Ovary (tissue), 9 donors: ENCODE measurements around the gene LRRC27. TPM values are rescaled to one million over a fixed set of nuclear protein-coding genes. Genes with fewer than 3 reads are reported as not detected.
A peak's percentile ranks its signal among the peaks of the same experiment; 100 is the strongest.

ENCODE experiments used
- DNase-seq, 5 donors: peaks; one replicate each; pipeline ENCODE4 v3.0.0-alpha.2; 2019 to 2020
- H3K27ac ChIP-seq, 2 donors: fragments of 200-600 bp; one replicate each; pipeline versions ENCODE4 v1.5.1 to v1.8.0; 2019 to 2022
- H3K27me3 ChIP-seq: fragments of 200-600 bp; one replicate; pipeline ENCODE4 v1.8.0; 2022
- H3K36me3 ChIP-seq: fragments of 200-600 bp; sonication (generic); one replicate; pipeline ENCODE4 v1.5.1; 2019
- H3K4me1 ChIP-seq: one replicate; pipeline ENCODE4 v1.8.1; 2013; ENCODE audit warnings: mild to moderate bottlenecking, moderate library complexity; ENCODE audit not compliant: insufficient read depth
- H3K4me3 ChIP-seq: fragments of 200-600 bp; sonication (generic); one replicate; pipeline ENCODE4 v1.5.1; 2017
- H3K9me3 ChIP-seq, 2 donors: fragments of 200-600 bp in 1 of 2; sonication (generic) in 1 of 2; one replicate each; pipeline versions ENCODE4 v1.5.1 to v1.8.1; 2013 to 2019; ENCODE audit warnings: mild to moderate bottlenecking in 1 of 2, moderate library complexity in 1 of 2
- CTCF ChIP-seq, 3 donors: fragments of 450-650 bp in 2 of 3; fragments of 200-600 bp in 1 of 3; IDR thresholded peaks; one replicate each; pipeline versions ENCODE4 v1.5.1 to v1.8.0; 2016 to 2022; ENCODE audit warnings: antibody characterized with exemption in 3 of 3, mild to moderate bottlenecking in 1 of 3
- EP300 ChIP-seq: sonication (generic); formaldehyde crosslinking; IDR thresholded peaks from one replicate; pipeline ENCODE4 v1.6.1; 2017; ENCODE audit warnings: antibody characterized with exemption
- POLR2A ChIP-seq: fragments of 450-650 bp; IDR thresholded peaks from one replicate; pipeline ENCODE4 v1.6.1; 2017; ENCODE audit warnings: antibody characterized with exemption, mild to moderate bottlenecking, moderate library complexity
- WGBS, 3 donors: extraction: QIAGEN DNeasy Blood & Tissue Kit in 1 of 3; methylation state at CpG; one replicate each; pipeline versions ENCODE4 v1.1.5 to v1.1.7; 2013 to 2017; 5-methylcytosine and 5-hydroxymethylcytosine counted together
- intact Hi-C, 4 donors: fragments of 100-400 bp; cut with DNase I; formaldehyde crosslinking; loops; one replicate each; pipeline versions ENCODE4 v1.11.0 to v1.15.1; 2022 to 2023
- polyA plus RNA-seq, 2 donors: library from polyadenylated mRNA; stranded (reverse); fragments of 200-250 nt in 1 of 2; fragments of 350-450 nt in 1 of 2; fragmentation: Illumina TruSeq in 1 of 2; extraction: RNeasy Lipid Tissue Mini Kit (QIAGEN cat#74804) in 1 of 2; gene quantifications; one replicate each; pipeline ENCODE4 v1.2.3, GENCODE V29; 2013 to 2014
- total RNA-seq, 7 donors: library from RNA; depleted of rRNA in 2 of 7; stranded (reverse); fragments of >200 nt in 2 of 7; fragmentation: NEBNext Ultra II Directional in 3 of 7; extraction: Animal tissue kit (Norgen Biotek cat#: 25700) in 3 of 7; gene quantifications; one replicate each; pipeline versions ENCODE4 v1.1.0 to v1.2.4, GENCODE V29; 2016 to 2023
- donor health status: DM: no; HTN: no; CAD: no; lungs with moderate emphysema.
- donor health status: DM: no; HTN: no; CAD: no.
- donor health status: Bipolar disorder and iron deficiency.
- donor health status: DM: yes; HTN: yes; CAD: no.
- donor health status: DM: no; HTN: no; CAD: no.
- donor health status: DM: yes; HTN: yes; CAD: no.

Gene LRRC27
- total and polyA plus RNA-seq, 9 donors, result 7.4 to 12.3 (median 9.3) TPM

- TF ChIP-seq POLR2A, result no peak
- no peak for TF ChIP-seq EP300
- TF ChIP-seq CTCF (IDR thresholded peaks at IDR 0.05), result no peak
- peak in 4 of 5 donors; percentile 30 to 55 (median 51) for DNase-seq
- intact Hi-C loops, result loop anchor here (2.0 to 10.0 kb wide), 6 partner anchors 61 to 255 kb away; partner anchors contain the start of gene INPP5A (in 1 of the 4)
- no peaks in the 10 kb centered on the region for H3K9me3 ChIP-seq
- no peak overlapping the region for H3K4me3 ChIP-seq
- no peaks in the 10 kb centered on the region for H3K36me3 ChIP-seq
- 57 to 76% (median 57%) methylated on average over 16 of the region's 16 CpGs for whole genome bisulfite sequencing, 3 donors
- no peaks in the 10 kb centered on the region for H3K27me3 ChIP-seq
- H3K4me1 ChIP-seq, result peaks cover 13% of the 10 kb centered on the region
- peak overlapping the region; percentile 81 to 85 for H3K27ac ChIP-seq
These were observed 57.6 kb downstream of the LRRC27 start for GRCh38 chr10:132389433-132390169.

DNA sequence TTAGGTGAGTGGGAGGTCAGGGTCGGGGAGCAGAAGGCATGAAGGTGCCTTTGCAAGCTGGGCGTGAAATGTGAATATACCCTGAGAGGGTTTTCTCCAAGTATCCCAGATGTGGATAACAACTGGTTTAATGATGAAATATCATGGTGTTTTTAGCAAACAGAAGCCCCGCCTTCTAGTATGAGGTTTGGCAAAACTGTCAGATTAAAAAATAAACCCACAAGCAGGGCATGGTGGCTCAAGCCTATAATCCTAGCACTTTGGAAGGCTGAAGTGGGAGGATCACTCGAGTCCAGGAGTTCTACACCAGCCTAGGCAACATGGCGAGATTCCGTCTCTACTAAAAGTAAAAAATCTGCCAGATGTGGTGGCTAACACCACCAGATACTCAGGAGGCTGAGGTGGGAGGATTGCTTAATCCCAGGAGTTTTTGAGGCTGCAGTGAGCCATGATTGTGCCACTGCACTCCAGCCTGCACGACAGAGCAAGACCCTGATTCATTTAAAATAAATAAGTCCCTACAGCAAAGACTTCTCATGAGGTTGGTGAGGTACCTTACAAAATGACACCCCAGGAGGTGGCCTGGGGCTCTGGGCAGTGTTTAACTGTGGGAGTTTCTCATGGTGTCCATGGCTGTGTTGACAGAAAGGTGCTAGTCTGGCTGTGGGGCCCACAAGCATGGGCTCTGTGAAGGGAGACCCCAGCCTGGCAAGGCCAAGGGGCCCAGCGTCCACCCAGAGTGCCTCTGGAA, 58.4 kb downstream of the LRRC27 start:
- H3K9me3 ChIP-seq, result no peaks in the 10 kb centered on the region
- H3K4me1 ChIP-seq, result peaks cover 13% of the 10 kb centered on the region
- intact Hi-C loops, result loop anchor here in 2 of 4 donors (5.0 to 10.0 kb wide), 3 partner anchors 144 to 254 kb away; partner anchors contain the start of gene INPP5A (in 1 of the 2)
- WGBS, 3 donors, result 70 to 81% (median 74%) methylated on average over 8 of the region's 8 CpGs
- no peaks in the 10 kb centered on the region for H3K27me3 ChIP-seq
- H3K36me3 ChIP-seq, result no peaks in the 10 kb centered on the region
- no peak overlapping the region for H3K4me3 ChIP-seq
- H3K27ac ChIP-seq, result peak overlapping the region in 1 of 2 donors; percentile 31
- peak in 3 of 5 donors; percentile 13 to 19 (median 17) for DNase-seq
- TF ChIP-seq POLR2A (no peak), EP300 (no peak), CTCF (IDR thresholded peaks at IDR 0.05) (no peak)

GRCh38 chr10:132390921-132391675, 59.1 kb downstream of the LRRC27 start:
- intact Hi-C loops, result loop anchor here in 2 of 4 donors (5.0 to 10.0 kb wide), 3 partner anchors 144 to 254 kb away; partner anchors contain the start of gene INPP5A (in 1 of the 2)
- no peak overlapping the region for H3K4me3 ChIP-seq
- H3K9me3 ChIP-seq, result no peaks in the 10 kb centered on the region
- no peaks in the 10 kb centered on the region for H3K36me3 ChIP-seq
- H3K4me1 ChIP-seq, result peaks cover 18% of the 10 kb centered on the region
- no peak for TF ChIP-seq CTCF (IDR thresholded peaks at IDR 0.05)
- TF ChIP-seq EP300, result no peak
- TF ChIP-seq POLR2A, result no peak
- no peaks in the 10 kb centered on the region for H3K27me3 ChIP-seq
- peak in 4 of 5 donors; percentile 20 to 39 (median 33) for DNase-seq
- H3K27ac ChIP-seq, result peak overlapping the region in 1 of 2 donors; percentile 31
- 66 to 83% (median 67%) methylated on average over 16 to 19 of the region's 19 CpGs for WGBS, 3 donors

DNA sequence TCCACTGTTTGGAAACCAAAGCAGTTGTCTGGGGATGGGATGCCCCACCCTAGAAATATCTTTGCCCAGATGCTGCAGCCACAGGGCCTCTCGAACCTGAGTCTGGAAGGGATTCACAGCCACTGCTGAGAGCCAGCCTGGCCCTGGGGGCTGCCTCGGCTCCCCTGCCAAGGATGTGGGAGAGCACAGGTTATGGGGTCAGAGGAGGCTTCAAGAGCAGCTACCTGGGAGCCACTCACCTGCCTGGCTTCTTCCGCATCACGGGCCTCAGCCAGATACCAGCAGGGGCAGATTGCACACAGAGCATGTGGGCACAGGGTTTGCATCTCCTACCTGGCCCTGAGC, 59.7 kb downstream of the LRRC27 start:
- peak in 4 of 5 donors; percentile 14 to 36 (median 21) for DNase-seq
- intact Hi-C loops, result loop anchor here in 2 of 4 donors (2.0 to 10.0 kb wide), 4 partner anchors 143 to 253 kb away; partner anchors contain the start of gene INPP5A (in 1 of the 2)
- no peaks in the 10 kb centered on the region for H3K36me3 ChIP-seq

More for the DNA sequence above, 59.7 kb downstream of the LRRC27 start:
- Histone ChIP-seq H3K4me1 (peaks cover 18% of the 10 kb centered on the region), H3K27ac (peak overlapping the region in 1 of 2 donors; percentile 31), H3K27me3 (no peaks in the 10 kb centered on the region), H3K4me3 (no peak overlapping the region), H3K9me3 (no peaks in the 10 kb centered on the region)
- TF ChIP-seq CTCF (IDR thresholded peaks at IDR 0.05), result no peak
- no peak for TF ChIP-seq EP300
- no peak for TF ChIP-seq POLR2A
- WGBS, 3 donors, result 81 to 90% (median 82%) methylated on average over 4 of the region's 4 CpGs
